Prostate gland (tissue), 2 donors: ENCODE data around the gene NMBR. TPM values are rescaled to one million over a fixed set of nuclear protein-coding genes. Genes with fewer than 3 reads are reported as not detected.
A peak's percentile ranks its signal among the peaks of the same experiment; 100 is the strongest.
"Not testable (repeated sequence)": the region's sequence is repeated elsewhere in the genome, so short reads cannot be mapped to it uniquely, and the experiment has no call there.

ENCODE experiments used
- DNase-seq: peaks from one replicate; pipeline ENCODE4 v3.0.0-alpha.2; 2019; ENCODE audit warnings: low spot score
- H3K27ac ChIP-seq, 2 donors: fragments of 200-600 bp; sonication (generic); 2 replicates each; pipeline ENCODE4 v1.5.1; 2017 to 2019
- H3K27me3 ChIP-seq: fragments of 200-600 bp; sonication (generic); replicated peaks from 2 replicates; pipeline ENCODE4 v1.5.1; 2019; ENCODE audit not compliant: insufficient read depth
- H3K36me3 ChIP-seq, 2 donors: fragments of 200-600 bp; sonication (generic); 1 replicate in 1 of 2; 2 replicates in 1 of 2; pipeline versions ENCODE4 v1.5.1 to v1.8.1; 2017 to 2019
- H3K4me1 ChIP-seq: fragments of 200-600 bp; sonication (generic); replicated peaks from 2 replicates; pipeline ENCODE4 v1.5.1; 2019
- H3K4me3 ChIP-seq, 2 donors: fragments of 200-600 bp; sonication (generic); 2 replicates each; pipeline ENCODE4 v1.5.1; 2017 to 2019
- H3K9me3 ChIP-seq: fragments of 200-600 bp; sonication (generic); 2 replicates; pipeline ENCODE4 v1.5.1; 2017
- POLR2A ChIP-seq: fragments of 450-650 bp; IDR thresholded peaks from one replicate; pipeline ENCODE4 v1.6.1; 2016; ENCODE audit warnings: antibody characterized with exemption, mild to moderate bottlenecking
- POLR2AphosphoS5 ChIP-seq: sonication (generic); formaldehyde crosslinking; IDR thresholded peaks from one replicate; pipeline ENCODE4 v1.6.1; 2017; ENCODE audit warnings: antibody characterized with exemption
- WGBS: methylation state at CpG from one replicate; pipeline ENCODE4 v1.1.5; 2018; 5-methylcytosine and 5-hydroxymethylcytosine counted together
- intact Hi-C: fragments of 100-400 bp; cut with DNase I; formaldehyde crosslinking; loops from one replicate; pipeline ENCODE4 v1.14.2; 2022
- total RNA-seq, 2 donors: library from RNA; depleted of rRNA; stranded (reverse); fragments of >200 nt; gene quantifications; one replicate each; pipeline ENCODE4 v1.1.0, GENCODE V29; 2016
- TF ChIP-seq, protein P1 (sequence below), 4 experiments: fragments of 200-600 bp in 2 of 4; fragments of 450-650 bp in 2 of 4; sonication (generic) in 2 of 4; IDR thresholded peaks; 1 replicate in 3 of 4; 2 replicates in 1 of 4; pipeline ENCODE4 v1.5.1; 2016 to 2019; ENCODE audit warnings: antibody characterized with exemption in 4 of 4, mild to moderate bottlenecking in 2 of 4, moderate library complexity in 2 of 4

NMBR gene
- total RNA-seq, 2 donors from 2014 or later, result not detected

DNA sequence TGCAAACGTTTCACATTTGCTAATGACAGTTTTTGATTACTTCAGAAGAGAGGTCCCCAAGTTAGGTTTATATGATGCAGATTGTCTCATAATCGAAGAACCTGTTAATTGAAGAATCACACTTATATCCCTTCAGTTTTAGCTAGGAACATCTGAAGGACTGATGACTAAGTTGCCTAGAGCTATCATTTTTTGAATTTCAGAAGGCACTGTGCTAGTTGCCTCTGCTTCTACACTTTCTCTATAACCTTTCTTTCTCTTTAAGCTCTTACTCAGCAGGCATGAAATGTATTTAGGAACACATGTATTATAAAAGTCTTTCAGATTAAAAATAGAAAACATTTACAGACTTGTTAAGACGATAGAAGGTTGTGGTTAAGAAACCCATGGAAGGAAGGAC, 28.6 kb downstream of the NMBR start:
- Histone ChIP-seq H3K36me3 (no peaks in the 10 kb centered on the region), H3K4me1 (no peaks in the 10 kb centered on the region), H3K27me3 (no peaks in the 10 kb centered on the region), H3K4me3 (no peak overlapping the region), H3K27ac (no peak overlapping the region), H3K9me3 (no peaks in the 10 kb centered on the region)
- WGBS, result 81% methylated on average over 3 of the region's 3 CpGs
- intact Hi-C loops, result no loop called here
- TF ChIP-seq, protein P1, sequence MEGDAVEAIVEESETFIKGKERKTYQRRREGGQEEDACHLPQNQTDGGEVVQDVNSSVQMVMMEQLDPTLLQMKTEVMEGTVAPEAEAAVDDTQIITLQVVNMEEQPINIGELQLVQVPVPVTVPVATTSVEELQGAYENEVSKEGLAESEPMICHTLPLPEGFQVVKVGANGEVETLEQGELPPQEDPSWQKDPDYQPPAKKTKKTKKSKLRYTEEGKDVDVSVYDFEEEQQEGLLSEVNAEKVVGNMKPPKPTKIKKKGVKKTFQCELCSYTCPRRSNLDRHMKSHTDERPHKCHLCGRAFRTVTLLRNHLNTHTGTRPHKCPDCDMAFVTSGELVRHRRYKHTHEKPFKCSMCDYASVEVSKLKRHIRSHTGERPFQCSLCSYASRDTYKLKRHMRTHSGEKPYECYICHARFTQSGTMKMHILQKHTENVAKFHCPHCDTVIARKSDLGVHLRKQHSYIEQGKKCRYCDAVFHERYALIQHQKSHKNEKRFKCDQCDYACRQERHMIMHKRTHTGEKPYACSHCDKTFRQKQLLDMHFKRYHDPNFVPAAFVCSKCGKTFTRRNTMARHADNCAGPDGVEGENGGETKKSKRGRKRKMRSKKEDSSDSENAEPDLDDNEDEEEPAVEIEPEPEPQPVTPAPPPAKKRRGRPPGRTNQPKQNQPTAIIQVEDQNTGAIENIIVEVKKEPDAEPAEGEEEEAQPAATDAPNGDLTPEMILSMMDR (IDR thresholded peaks at IDR 0.05), result no peak
- TF ChIP-seq POLR2A, result no peak
- TF ChIP-seq POLR2AphosphoS5, result no peak
- DNase-seq, result no peak

DNA sequence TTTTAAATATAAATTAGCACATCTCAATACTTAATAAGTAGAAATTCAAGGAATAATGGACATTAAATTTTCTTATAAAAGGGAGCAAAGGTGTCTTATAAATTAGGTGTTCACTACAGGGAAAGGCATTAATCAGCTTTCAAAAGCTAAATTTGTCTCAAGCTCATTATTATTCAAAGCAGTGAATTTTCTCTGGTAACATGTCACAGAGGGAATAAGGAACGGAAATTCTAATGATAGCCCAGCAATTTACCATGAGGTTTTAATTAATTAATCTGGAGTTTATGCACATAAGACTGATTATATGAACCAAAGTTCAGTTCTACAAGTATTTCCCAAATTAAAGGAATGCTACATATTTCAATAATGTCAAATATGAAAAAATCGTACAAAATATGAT, 29.6 kb downstream of the NMBR start:
- no peaks in the 10 kb centered on the region for H3K9me3 ChIP-seq
- no peak overlapping the region for H3K27ac ChIP-seq
- H3K36me3 ChIP-seq, result no peaks in the 10 kb centered on the region
- no peak for DNase-seq
- intact Hi-C loops, result no loop called here
- H3K4me3 ChIP-seq, result no peak overlapping the region
- TF ChIP-seq, protein P1 (IDR thresholded peaks at IDR 0.05), result no peak
- TF ChIP-seq POLR2AphosphoS5 (no peak), POLR2A (no peak)
- 96% methylated on average over 2 of the region's 2 CpGs for WGBS
- no peaks in the 10 kb centered on the region for H3K27me3 ChIP-seq
- no peaks in the 10 kb centered on the region for H3K4me1 ChIP-seq

DNA sequence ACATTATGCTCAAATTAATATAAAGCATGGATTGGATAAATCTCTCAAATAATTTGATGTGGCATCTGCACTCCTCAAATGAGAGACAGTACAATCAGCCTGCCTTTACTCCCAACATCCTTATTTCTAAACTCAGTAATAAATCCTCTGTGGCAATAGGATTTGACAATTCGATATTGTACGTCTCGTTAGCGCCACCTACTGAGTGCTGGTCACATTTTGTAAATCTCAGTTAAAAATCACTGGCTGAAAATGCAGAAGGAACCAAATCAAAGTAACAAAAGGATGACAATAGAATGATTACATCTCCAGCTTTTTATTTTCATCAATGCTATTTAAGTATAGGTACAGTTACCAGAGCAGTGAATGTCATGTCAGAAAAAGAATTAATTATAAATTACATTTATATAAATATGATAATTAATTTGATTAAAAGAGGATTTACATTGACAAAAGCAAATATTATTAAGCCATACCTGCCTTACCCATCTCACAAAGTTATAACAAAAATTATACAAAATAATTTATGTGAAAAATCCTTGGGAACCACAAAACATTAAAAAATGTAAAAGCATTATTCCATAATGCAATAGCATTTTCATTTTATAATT, 34.4 kb downstream of the NMBR start:
- 0% methylated on average over 4 of the region's 4 CpGs for WGBS
- intact Hi-C loops, result no loop called here

DNA sequence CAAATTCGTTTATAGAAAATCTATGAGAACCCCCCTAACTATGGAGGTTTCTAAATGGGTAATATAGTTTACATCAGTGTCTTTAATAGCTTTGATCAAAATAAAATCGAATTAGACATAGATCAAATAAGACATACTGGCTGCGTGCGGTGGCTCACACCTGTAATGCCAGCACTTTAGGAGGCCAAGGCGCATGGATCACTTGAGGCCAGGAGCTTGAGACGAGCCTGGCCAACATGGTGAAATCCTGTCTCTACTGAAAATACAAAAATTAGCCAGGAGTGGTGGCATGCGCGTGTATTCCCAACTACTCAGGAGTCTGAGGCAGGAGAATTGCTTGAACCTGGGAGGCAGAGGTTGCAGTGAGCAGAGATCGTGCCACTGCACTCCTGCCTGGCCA, 36.1 kb downstream of the NMBR start:
- DNase-seq, H3K36me3 ChIP-seq, H3K4me1 ChIP-seq, intact Hi-C loops, H3K27me3 ChIP-seq, H3K27ac ChIP-seq, H3K4me3 ChIP-seq, H3K9me3 ChIP-seq: not testable (repeated sequence)
- WGBS, result 94% methylated on average over 9 of the region's 9 CpGs

More for the DNA sequence above, 34.4 kb downstream of the NMBR start:
- Histone ChIP-seq H3K36me3 (no peaks in the 10 kb centered on the region), H3K4me1 (no peaks in the 10 kb centered on the region), H3K9me3 (no peaks in the 10 kb centered on the region), H3K27ac (no peak overlapping the region), H3K27me3 (no peaks in the 10 kb centered on the region), H3K4me3 (no peak overlapping the region)
- TF ChIP-seq POLR2AphosphoS5, result no peak
- TF ChIP-seq, protein P1 (IDR thresholded peaks at IDR 0.05), result peak in 3 of 4 experiments; percentile 49 to 74 (median 61)
- DNase-seq, result peak; percentile 65

DNA sequence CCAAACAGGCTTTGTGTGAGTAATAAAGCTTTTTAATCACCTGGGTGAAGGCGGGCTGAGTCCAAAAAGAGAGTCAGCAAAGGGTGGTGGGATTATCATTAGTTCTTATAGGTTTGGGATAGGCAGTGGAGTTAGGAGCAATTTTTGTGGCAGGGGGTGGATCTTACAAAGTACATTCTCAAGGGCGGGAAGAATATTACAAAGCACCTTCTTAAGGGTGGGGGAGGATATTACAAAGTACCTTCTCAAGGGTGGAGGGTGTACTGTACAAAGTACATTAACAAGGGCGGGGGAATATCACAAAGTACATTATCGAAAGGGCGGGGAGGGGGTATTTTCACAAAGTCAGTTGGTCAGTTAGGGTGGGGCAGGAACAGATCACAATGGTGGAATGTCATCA, 42.1 kb downstream of the NMBR start:
- H3K27ac ChIP-seq, H3K9me3 ChIP-seq, DNase-seq, H3K4me1 ChIP-seq, intact Hi-C loops, H3K36me3 ChIP-seq, H3K4me3 ChIP-seq, H3K27me3 ChIP-seq: not testable (repeated sequence)
- WGBS, result 85% methylated on average over 5 of the region's 5 CpGs

DNA sequence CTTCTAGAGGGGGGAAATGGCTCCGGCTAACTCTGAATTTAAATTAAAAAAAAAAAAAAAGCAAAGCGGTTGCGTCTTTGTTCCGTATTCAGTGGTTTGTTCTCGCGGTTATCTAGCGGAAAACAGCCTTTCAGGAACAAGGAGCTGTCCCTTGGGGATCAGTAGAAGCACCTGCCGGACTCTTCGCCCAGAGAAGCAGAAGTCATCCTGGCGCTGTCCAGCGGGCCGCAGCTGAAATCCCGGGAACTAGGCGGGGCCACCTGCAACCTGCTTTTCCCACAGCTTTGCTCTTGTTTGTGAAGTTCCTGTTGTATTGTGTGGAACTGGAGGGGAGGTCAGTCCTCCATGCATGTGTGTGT, 58.1 kb downstream of the NMBR start:
- TF ChIP-seq, protein P1 (IDR thresholded peaks at IDR 0.05), result no peak
- no peak for TF ChIP-seq POLR2AphosphoS5
- no peak for TF ChIP-seq POLR2A
- WGBS, result 2% methylated on average over 14 of the region's 14 CpGs
- H3K27ac ChIP-seq, result no peak overlapping the region
- no peaks in the 10 kb centered on the region for H3K27me3 ChIP-seq
- intact Hi-C loops, result no loop called here
- H3K36me3 ChIP-seq, result no peaks in the 10 kb centered on the region
- DNase-seq, result no peak
- H3K4me3 ChIP-seq, result no peak overlapping the region
- H3K9me3 ChIP-seq, result no peaks in the 10 kb centered on the region
- H3K4me1 ChIP-seq, result no peaks in the 10 kb centered on the region
